ENCODE data around the gene PRKCA. TPM values are rescaled to one million over a fixed set of nuclear protein-coding genes. Genes with fewer than 3 reads are reported as not detected.

Gene PRKCA
- total and polyA plus RNA-seq, 4 donors: 3.0 to 14.1 (median 5.4) TPM

- H3K9ac ChIP-seq (ENCODE audit: low read depth in 1 of 2, low read length in 2 of 2): no peak overlapping the region
- no peaks in the 10 kb centered on the region for H3K9me3 ChIP-seq (ENCODE audit: control insufficient read depth in 4 of 4, low read length in 3 of 4)
- no peak overlapping the region for H3K27ac ChIP-seq (ENCODE audit: low read depth in 1 of 2, low read length in 2 of 2)
- no peak for DNase-seq (ENCODE audit: low spot score)
- peaks cover 0 to 12% (median 4%) of the 10 kb centered on the region in 4 donors for H3K36me3 ChIP-seq (ENCODE audit: control insufficient read depth in 4 of 4, insufficient read depth in 3 of 4, low read depth in 1 of 4, low read length in 3 of 4)
- TF ChIP-seq ZBTB33 (IDR thresholded peaks at IDR 0.05) (no peak), FOXA2 (IDR thresholded peaks at IDR 0.05) (no peak), CTCF (IDR thresholded peaks at IDR 0.05; ENCODE audit: low read depth, low read length, missing input control) (no peak), YY1 (IDR thresholded peaks at IDR 0.05) (no peak), EGR1 (IDR thresholded peaks at IDR 0.05; ENCODE audit: low read depth in 2 of 2) (no peak), HNF4A (conservative IDR thresholded peaks at IDR 0.05) (no peak), HNF4G (IDR thresholded peaks at IDR 0.05) (no peak), REST (IDR thresholded peaks at IDR 0.05) (no peak), TAF1 (conservative IDR thresholded peaks at IDR 0.05) (no peak), GABPA (IDR thresholded peaks at IDR 0.05 in 1 of 2, conservative IDR thresholded peaks at IDR 0.05 in 1 of 2) (no peak), SP1 (IDR thresholded peaks at IDR 0.05) (no peak), RXRA (IDR thresholded peaks at IDR 0.05) (no peak), MAX (IDR thresholded peaks at IDR 0.05) (no peak), JUND (IDR thresholded peaks at IDR 0.05) (no peak), ATF3 (IDR thresholded peaks at IDR 0.05) (no peak), NR2F2 (IDR thresholded peaks at IDR 0.05) (no peak), RAD21 (IDR thresholded peaks at IDR 0.05) (no peak), FOXA1 (IDR thresholded peaks at IDR 0.05) (no peak)
- H3K4me3 ChIP-seq (ENCODE audit: low read depth in 1 of 3, low read length in 3 of 3): no peak overlapping the region
- H3K27me3 ChIP-seq (ENCODE audit: control insufficient read depth in 4 of 4, insufficient read depth in 4 of 4, low read length in 3 of 4): no peaks in the 10 kb centered on the region
- 97% methylated on average over 10 of the region's 10 CpGs for WGBS
- H3K4me1 ChIP-seq (ENCODE audit: control insufficient read depth in 4 of 4, insufficient read depth in 4 of 4, low read length in 3 of 4): no peaks in the 10 kb centered on the region
Measured at GRCh38 chr17:66755944-66756290, 453.5 kb downstream of the PRKCA start.

All from liver (tissue), 9 donors.